A549 (cell line): ENCODE measurements around the gene AGBL2. TPM values are rescaled to one million over a fixed set of nuclear protein-coding genes. Genes with fewer than 3 reads are reported as not detected.
A peak's percentile ranks its signal among the peaks of the same experiment; 100 is the strongest.
"Not testable (repeated sequence)": the region's sequence is repeated elsewhere in the genome, so short reads cannot be mapped to it uniquely, and the experiment has no call there.

Experiments
- ATAC-seq, 2 experiments: fragments of 200-7000 bp in 1 of 2; fragments of >200 bp in 1 of 2; cut with Nextera tagmentation in 1 of 2; cut with Tn5 transposase in 1 of 2; 3 replicates each; pipeline versions ENCODE4 v1.8.0 to v1.9.1; 2018 to 2020; ENCODE audit warnings: mild to moderate bottlenecking in 1 of 2, moderate library complexity in 1 of 2
- CTCF ChIA-PET: fragments of 300-600 bp; sonication (Branson Sonifier 250); formaldehyde crosslinking; extraction: SDS; loops from one replicate; lab custom pipeline; 2021; ENCODE audit warnings: antibody characterized with exemption, inconsistent platforms; lab: Yijun Ruan, JAX
- POLR2A ChIA-PET: fragments of 350-600 bp; formaldehyde crosslinking; extraction: SDS; loops from one replicate; lab custom pipeline; 2021; ENCODE audit warnings: antibody characterized with exemption, inconsistent platforms; lab: Yijun Ruan, JAX
- DNase-seq, 2 experiments: peaks; one replicate each; pipeline versions ENCODE4 v3.0.0 to v3.0.0-alpha.2; 2011 to 2016; ENCODE audit warnings: low read depth in 1 of 2, low spot score in 1 of 2
- FAIRE-seq: peaks from 2 replicates; lab custom pipeline; 2011; peaks lifted over from hg19 to GRCh38; lab: Jason Lieb, UNC
- H3K27ac ChIP-seq, 2 experiments: fragments of >200 bp; sonication (Bioruptor Twin); formaldehyde crosslinking; 3 replicates each; pipeline ENCODE4 v1.5.1; 2016 to 2017
- H3K4me1 ChIP-seq: fragments of >200 bp; sonication (Bioruptor Twin); formaldehyde crosslinking; 3 replicates; pipeline ENCODE4 v1.6.1; 2016
- H3K4me2 ChIP-seq: fragments of >200 bp; sonication (Bioruptor Twin); formaldehyde crosslinking; 3 replicates; pipeline ENCODE4 v1.6.1; 2016
- H3K4me3 ChIP-seq: fragments of >200 bp; sonication (Bioruptor Twin); formaldehyde crosslinking; 3 replicates; pipeline ENCODE4 v1.5.1; 2016
- H3K9me3 ChIP-seq: fragments of >200 bp; sonication (Bioruptor Twin); formaldehyde crosslinking; 3 replicates; pipeline ENCODE4 v1.6.1; 2016
- CBX8 ChIP-seq: fragments of 200-600 bp; sonication (generic); IDR thresholded peaks from 2 replicates; pipeline ENCODE4 v1.6.1; 2016
- CEBPB ChIP-seq, 2 experiments: fragments of >200 bp in 1 of 2; sonication (Bioruptor Twin) in 1 of 2; formaldehyde crosslinking in 1 of 2; IDR thresholded peaks; 2 replicates each; pipeline ENCODE4 v1.6.1; 2012 to 2016
- EHF ChIP-seq: fragments of 250-450 bp; sonication (Bioruptor Pico); IDR thresholded peaks from 2 replicates; pipeline ENCODE4 v1.5.0; 2020; ENCODE audit warnings: mild to moderate bottlenecking
- EP300 ChIP-seq, 2 experiments: fragments of >200 bp; sonication (Bioruptor Twin); formaldehyde crosslinking; IDR thresholded peaks; 2 replicates in 1 of 2; 3 replicates in 1 of 2; pipeline ENCODE4 v1.6.1; 2016 to 2017
- ESRRA ChIP-seq: fragments of 150-350 bp; IDR thresholded peaks from 2 replicates; pipeline ENCODE4 v1.6.1; 2014; ENCODE audit warnings: mild to moderate bottlenecking, low read length, borderline replicate concordance
- FOSL2 ChIP-seq, 2 experiments: fragments of 450-650 bp in 1 of 2; fragments of >200 bp in 1 of 2; sonication (Bioruptor Twin) in 1 of 2; formaldehyde crosslinking; IDR thresholded peaks; 2 replicates each; pipeline versions ENCODE4 v1.5.0 to v1.6.1; 2016 to 2020; ENCODE audit warnings: mild to moderate bottlenecking in 1 of 2, moderate library complexity in 1 of 2
- GATA3 ChIP-seq: IDR thresholded peaks from 2 replicates; pipeline ENCODE4 v1.6.1; 2012; ENCODE audit warnings: borderline replicate concordance
- HDAC2 ChIP-seq: fragments of 200-600 bp; sonication (generic); IDR thresholded peaks from 2 replicates; pipeline ENCODE4 v1.6.1; 2016
- HOXA7 ChIP-seq: fragments of 250-450 bp; sonication (Bioruptor Pico); IDR thresholded peaks from 2 replicates; pipeline ENCODE4 v1.5.0; 2020; ENCODE audit warnings: mild to moderate bottlenecking, moderate library complexity
- HOXB13 ChIP-seq: fragments of 250-450 bp; sonication (Bioruptor Pico); IDR thresholded peaks from 2 replicates; pipeline ENCODE4 v1.5.0; 2020; ENCODE audit warnings: low read depth, mild to moderate bottlenecking, moderate library complexity
- HOXB5 ChIP-seq: fragments of 250-450 bp; sonication (Bioruptor Pico); IDR thresholded peaks from 2 replicates; pipeline ENCODE4 v1.5.0; 2020; ENCODE audit warnings: mild to moderate bottlenecking, moderate library complexity
- JUNB ChIP-seq: fragments of >200 bp; sonication (Bioruptor Twin); formaldehyde crosslinking; IDR thresholded peaks from 2 replicates; pipeline ENCODE4 v1.6.1; 2016
- MAFK ChIP-seq: fragments of 450-650 bp; IDR thresholded peaks from 2 replicates; pipeline ENCODE4 v1.6.1; 2014; ENCODE audit not compliant: partially characterized antibody
- NFE2L2 ChIP-seq: fragments of 150-350 bp; conservative IDR thresholded peaks from 2 replicates; pipeline ENCODE4 v1.6.1; 2014; ENCODE audit warnings: low read length
- POLR2A ChIP-seq: IDR thresholded peaks from 2 replicates; pipeline ENCODE4 v1.6.1; 2012; ENCODE audit warnings: mild to moderate bottlenecking, low read length
- POLR2AphosphoS2 ChIP-seq: conservative IDR thresholded peaks from 2 replicates; pipeline ENCODE4 v1.6.1; 2012; ENCODE audit warnings: low read length, improper control_type of control experiment, inconsistent platforms
- RAD21 ChIP-seq, 2 experiments: fragments of >200 bp in 1 of 2; sonication (Bioruptor Twin) in 1 of 2; formaldehyde crosslinking in 1 of 2; IDR thresholded peaks in 1 of 2; conservative IDR thresholded peaks in 1 of 2; 2 replicates in 1 of 2; 3 replicates in 1 of 2; pipeline ENCODE4 v1.6.1; 2012 to 2018; ENCODE audit warnings: inconsistent platforms in 1 of 2
- ZC3H11A ChIP-seq: fragments of 450-650 bp; IDR thresholded peaks from 2 replicates; pipeline ENCODE4 v1.6.1; 2014; ENCODE audit warnings: antibody characterized with exemption, mild to moderate bottlenecking
- ZFP36 ChIP-seq: fragments of 450-650 bp; IDR thresholded peaks from 2 replicates; pipeline ENCODE4 v1.6.1; 2014; ENCODE audit warnings: borderline replicate concordance; ENCODE audit not compliant: partially characterized antibody
- ZNF302 ChIP-seq: fragments of 250-450 bp; sonication (Bioruptor Pico); IDR thresholded peaks from 2 replicates; pipeline ENCODE4 v1.9.0; 2021; ENCODE audit warnings: inconsistent platforms, mild to moderate bottlenecking, moderate library complexity
- WGBS: methylation state at CpG from one replicate; pipeline ENCODE4 v1.1.6; 2017; ENCODE audit errors: missing lambda C conversion rate; 5-methylcytosine and 5-hydroxymethylcytosine counted together
- polyA plus RNA-seq, 4 experiments: library from polyadenylated mRNA; depleted of rRNA in 3 of 4; stranded (reverse); fragments of >200 nt; fragmentation: RNase III in 1 of 4; extraction: RNeasy Plus Mini Kit Qiagen cat#74134 plus additional on column Dnase treatment in 1 of 4; gene quantifications; 2 replicates in 3 of 4; 3 replicates in 1 of 4; pipeline ENCODE4 v1.2.3, GENCODE V29; 2011 to 2017
- TF ChIP-seq, protein P1 (sequence below): fragments of 250-450 bp; sonication (Bioruptor Pico); IDR thresholded peaks from 2 replicates; pipeline ENCODE4 v1.5.0; 2020; ENCODE audit warnings: low read depth, mild to moderate bottlenecking, moderate library complexity
- TF ChIP-seq, protein P2 (sequence below): IDR thresholded peaks from 2 replicates; pipeline ENCODE4 v1.6.1; 2012
- TF ChIP-seq, protein P3 (sequence below): fragments of >200 bp; sonication (Bioruptor Twin); formaldehyde crosslinking; IDR thresholded peaks from 3 replicates; pipeline ENCODE4 v1.6.1; 2016

Gene AGBL2
- polyA plus RNA-seq, 2 of the 4 experiments (the other 2 are of a cell fraction) = 1.9 to 7.4 TPM

DNA sequence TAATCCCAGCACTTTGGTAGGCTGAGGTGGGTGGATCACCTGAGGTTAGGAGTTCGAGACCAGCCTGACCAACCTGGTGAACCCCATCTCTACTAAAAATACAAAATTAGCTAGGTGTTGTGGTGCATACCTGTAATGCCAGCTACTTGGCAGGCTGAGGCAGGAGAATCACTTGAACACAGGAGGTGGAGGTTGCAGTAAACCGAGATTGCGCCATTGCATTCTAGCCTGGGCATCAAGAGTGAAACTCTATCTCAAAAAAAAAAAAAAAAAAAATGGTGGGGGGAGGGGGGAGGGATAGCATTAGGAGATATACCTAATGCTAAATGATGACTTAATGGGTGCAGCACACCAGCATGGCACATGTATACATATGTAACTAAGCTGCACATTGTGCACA lies 28.5 kb downstream of the AGBL2 start:
- FAIRE-seq, H3K4me2 ChIP-seq, H3K4me3 ChIP-seq, H3K27ac ChIP-seq, POLR2A ChIA-PET, H3K4me1 ChIP-seq, ATAC-seq, H3K9me3 ChIP-seq, CTCF ChIA-PET, DNase-seq: not testable (repeated sequence)
- WGBS = 95% methylated on average over 3 of the region's 3 CpGs
- 0 out of 4 replicates have a peak, but pooled peaks of 1 of the 2 experiments have one; percentile 7 for TF ChIP-seq CEBPB (IDR thresholded peaks at IDR 0.05)

DNA sequence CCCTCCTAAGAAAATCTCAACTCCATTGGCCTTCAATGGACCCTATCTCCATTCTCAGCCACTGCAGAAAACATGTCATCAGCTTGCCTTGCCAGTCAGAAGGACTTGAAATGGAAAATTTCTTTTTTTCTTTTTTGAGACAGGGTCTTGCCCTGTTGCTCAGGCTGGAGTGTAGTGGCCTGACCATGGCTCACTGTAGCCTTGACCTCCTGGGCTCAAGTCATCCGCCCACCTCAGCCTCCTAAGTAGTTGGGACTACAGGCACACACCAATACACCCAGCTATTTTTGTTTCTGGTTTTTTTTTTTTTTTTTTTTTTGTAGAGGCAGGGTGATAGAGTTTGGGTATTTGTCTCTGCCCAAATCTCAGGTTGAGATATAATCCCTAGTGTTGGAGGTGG lies 29.0 kb downstream of the AGBL2 start:
- Histone ChIP-seq H3K9me3 (no peaks in the 10 kb centered on the region), H3K4me2 (no peak overlapping the region), H3K4me1 (no peaks in the 10 kb centered on the region), H3K4me3 (no peak overlapping the region)
- no peak for FAIRE-seq
- DNase-seq = no peak
- 96% methylated on average over 1 of the region's 1 CpG for WGBS
- POLR2A ChIA-PET = interaction anchor here (0.6 kb wide), 1 partner anchor 11 kb away, joined by 4 read pairs; no protein-coding TSS in a partner anchor
- TF ChIP-seq ZFP36 (no peak), GATA3 (no peak), ZNF302 (CRISPR knock-in tag) (no peak), JUNB (no peak), HOXB5 (CRISPR knock-in tag) (no peak), POLR2A (no peak)
- TF ChIP-seq, protein P1, sequence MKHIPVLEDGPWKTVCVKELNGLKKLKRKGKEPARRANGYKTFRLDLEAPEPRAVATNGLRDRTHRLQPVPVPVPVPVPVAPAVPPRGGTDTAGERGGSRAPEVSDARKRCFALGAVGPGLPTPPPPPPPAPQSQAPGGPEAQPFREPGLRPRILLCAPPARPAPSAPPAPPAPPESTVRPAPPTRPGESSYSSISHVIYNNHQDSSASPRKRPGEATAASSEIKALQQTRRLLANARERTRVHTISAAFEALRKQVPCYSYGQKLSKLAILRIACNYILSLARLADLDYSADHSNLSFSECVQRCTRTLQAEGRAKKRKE (CRISPR knock-in tag) = no peak
- TF ChIP-seq, protein P2, sequence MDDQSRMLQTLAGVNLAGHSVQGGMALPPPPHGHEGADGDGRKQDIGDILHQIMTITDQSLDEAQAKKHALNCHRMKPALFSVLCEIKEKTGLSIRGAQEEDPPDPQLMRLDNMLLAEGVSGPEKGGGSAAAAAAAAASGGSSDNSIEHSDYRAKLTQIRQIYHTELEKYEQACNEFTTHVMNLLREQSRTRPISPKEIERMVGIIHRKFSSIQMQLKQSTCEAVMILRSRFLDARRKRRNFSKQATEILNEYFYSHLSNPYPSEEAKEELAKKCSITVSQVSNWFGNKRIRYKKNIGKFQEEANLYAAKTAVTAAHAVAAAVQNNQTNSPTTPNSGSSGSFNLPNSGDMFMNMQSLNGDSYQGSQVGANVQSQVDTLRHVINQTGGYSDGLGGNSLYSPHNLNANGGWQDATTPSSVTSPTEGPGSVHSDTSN = no peak
- TF ChIP-seq, all 56 proteins: peak for 0
- no peak overlapping the region for H3K27ac ChIP-seq
- no peak for ATAC-seq
- CTCF ChIA-PET = no interaction called here

DNA sequence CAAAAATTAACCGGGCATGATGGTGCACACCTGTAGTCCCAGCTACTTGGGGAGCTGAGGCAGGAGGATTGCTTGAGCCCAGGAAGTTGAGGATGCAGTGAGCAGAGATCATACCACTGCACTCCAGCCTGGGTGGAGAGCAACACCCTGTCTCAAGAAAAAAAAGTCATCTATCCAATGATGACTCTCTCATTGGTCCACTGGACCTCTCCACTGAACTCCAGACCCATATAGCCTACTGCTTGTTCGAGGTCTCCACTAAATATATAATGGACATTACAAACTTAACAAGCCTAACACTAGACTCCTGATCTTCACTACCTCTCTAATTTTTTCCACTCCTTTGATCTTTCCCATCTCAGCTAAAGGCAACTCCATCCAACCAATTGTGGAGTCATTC lies 39.3 kb downstream of the AGBL2 start:
- WGBS = 60% methylated on average over 2 of the region's 2 CpGs
- Histone ChIP-seq H3K4me2 (no peak overlapping the region), H3K4me3 (no peak overlapping the region), H3K4me1 (peaks cover 15% of the 10 kb centered on the region), H3K9me3 (no peaks in the 10 kb centered on the region), H3K27ac (no peak overlapping the region)
- DNase-seq (no peak), FAIRE-seq (no peak), ATAC-seq (no peak)
- TF ChIP-seq, protein P3, sequence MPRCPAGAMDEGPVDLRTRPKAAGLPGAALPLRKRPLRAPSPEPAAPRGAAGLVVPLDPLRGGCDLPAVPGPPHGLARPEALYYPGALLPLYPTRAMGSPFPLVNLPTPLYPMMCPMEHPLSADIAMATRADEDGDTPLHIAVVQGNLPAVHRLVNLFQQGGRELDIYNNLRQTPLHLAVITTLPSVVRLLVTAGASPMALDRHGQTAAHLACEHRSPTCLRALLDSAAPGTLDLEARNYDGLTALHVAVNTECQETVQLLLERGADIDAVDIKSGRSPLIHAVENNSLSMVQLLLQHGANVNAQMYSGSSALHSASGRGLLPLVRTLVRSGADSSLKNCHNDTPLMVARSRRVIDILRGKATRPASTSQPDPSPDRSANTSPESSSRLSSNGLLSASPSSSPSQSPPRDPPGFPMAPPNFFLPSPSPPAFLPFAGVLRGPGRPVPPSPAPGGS = no peak
- TF ChIP-seq CBX8 (no peak), NFE2L2 (no peak), HDAC2 (no peak), HOXB13 (no peak), POLR2AphosphoS2 (no peak), POLR2A (no peak), MAFK (no peak), HOXA7 (no peak)
- ChIA-PET CTCF (interaction anchor here (0.6 kb wide), 1 partner anchor 9 kb away, joined by 4 read pairs; no protein-coding TSS in a partner anchor), POLR2A (no interaction called here)

DNA sequence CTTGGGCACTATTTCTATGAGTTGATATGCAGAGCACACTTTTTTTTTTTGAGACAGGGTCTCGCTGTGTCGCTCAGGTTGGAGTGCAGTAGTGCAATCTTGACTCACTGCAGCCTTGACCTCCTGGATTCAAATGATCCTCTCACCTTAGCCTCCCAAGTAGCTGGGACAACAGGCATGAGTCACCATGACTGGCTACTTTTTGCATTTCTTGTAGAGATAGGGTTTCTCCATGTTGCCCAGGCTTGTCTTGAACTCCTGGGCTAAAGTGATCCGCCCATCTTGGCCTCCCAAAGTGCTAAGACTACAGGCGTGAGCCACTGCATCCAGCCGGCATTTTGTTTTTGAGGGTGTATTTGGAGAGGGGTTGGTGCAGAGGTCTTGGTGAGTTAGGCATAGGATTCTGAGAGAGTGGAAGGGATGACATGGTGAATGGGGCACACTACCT lies 42.9 kb downstream of the AGBL2 start:
- H3K4me2 ChIP-seq = no peak overlapping the region
- H3K27ac ChIP-seq = peak overlapping the region; percentile 13 to 38; a peak in 3 of 6 replicates
- H3K9me3 ChIP-seq = no peaks in the 10 kb centered on the region
- CTCF ChIA-PET = no interaction called here
- TF ChIP-seq ZC3H11A = no peak
- TF ChIP-seq EP300 (IDR thresholded peaks at IDR 0.05) = no peak
- no peak for TF ChIP-seq HOXA7
- TF ChIP-seq FOSL2 (IDR thresholded peaks at IDR 0.05) = no peak
- TF ChIP-seq FOSL2 (CRISPR knock-in tag; IDR thresholded peaks at IDR 0.05) = peak; percentile 53
- TF ChIP-seq RAD21 (conservative IDR thresholded peaks at IDR 0.05 in 1 of 2, IDR thresholded peaks at IDR 0.05 in 1 of 2) = no peak
- no peak for TF ChIP-seq ESRRA
- TF ChIP-seq MAFK = peak; percentile 44
- peak; percentile 46 for TF ChIP-seq NFE2L2
- 0 out of 2 replicates have a peak, but pooled peaks have one; percentile 26 for TF ChIP-seq EHF
- TF ChIP-seq, all 56 proteins: peak for 4
- POLR2A ChIA-PET = no interaction called here
- FAIRE-seq = no peak
- Histone ChIP-seq H3K4me1 (peaks cover 15% of the 10 kb centered on the region), H3K4me3 (no peak overlapping the region)
- 97% methylated on average over 5 of the region's 5 CpGs for WGBS
- ATAC-seq = peak in 1 of 2 experiments; percentile 47; a peak in 3 of 6 replicates
- DNase-seq = peak in 1 of 2 experiments; percentile 57
